Kidney capillary endothelial cell (primary cell): Measurements from ENCODE around the gene TSPOAP1.

ENCODE experiments used
- DNase-seq: peaks from one replicate; pipeline ENCODE4 v3.0.0-alpha.2; 2018; ENCODE audit warnings: low spot score

Gene TSPOAP1

GRCh38 chr17:58276423-58276822 is 52.2 kb downstream of the TSPOAP1 start:
- DNase-seq, result no peak

- no peak for DNase-seq
Measured at GRCh38 chr17:58275417-58275816, 53.2 kb downstream of the TSPOAP1 start.

- DNase-seq, result no peak
Measured at GRCh38 chr17:58273453-58274104, 55.0 kb downstream of the TSPOAP1 start.

GRCh38 chr17:58272367-58273280 is 56.0 kb downstream of the TSPOAP1 start:
- no peak for DNase-seq

- DNase-seq, result no peak
Measured at GRCh38 chr17:58271216-58271931, 57.2 kb downstream of the TSPOAP1 start.

GRCh38 chr17:58270476-58271215 is 57.9 kb downstream of the TSPOAP1 start:
- DNase-seq, result no peak

- no peak for DNase-seq
Measured at GRCh38 chr17:58269557-58270291, 58.9 kb downstream of the TSPOAP1 start.

GRCh38 chr17:58268774-58269556 is 59.6 kb downstream of the TSPOAP1 start:
- DNase-seq, result no peak

- DNase-seq, result no peak
Measured at GRCh38 chr17:58268326-58268725, 60.3 kb downstream of the TSPOAP1 start.

- no peak for DNase-seq
Measured at GRCh38 chr17:58267347-58268324, 61.0 kb downstream of the TSPOAP1 start.

- DNase-seq, result no peak
Measured at GRCh38 chr17:58265902-58266875, 62.4 kb downstream of the TSPOAP1 start.

GRCh38 chr17:58265271-58265670 is 63.3 kb downstream of the TSPOAP1 start:
- no peak for DNase-seq

- no peak for DNase-seq
Measured at GRCh38 chr17:58264407-58265103, 64.0 kb downstream of the TSPOAP1 start.

- no peak for DNase-seq
Measured at GRCh38 chr17:58263773-58264172, 64.8 kb downstream of the TSPOAP1 start.

GRCh38 chr17:58262149-58262548 is 66.4 kb downstream of the TSPOAP1 start:
- DNase-seq, result no peak

GRCh38 chr17:58254803-58255202 is 73.8 kb downstream of the TSPOAP1 start:
- no peak for DNase-seq

GRCh38 chr17:58253082-58253481 is 75.5 kb downstream of the TSPOAP1 start:
- DNase-seq, result no peak
